Breast epithelium (tissue), 4 donors: Measurements from ENCODE around the gene DHRS3. TPM values are rescaled to one million over a fixed set of nuclear protein-coding genes. Genes with fewer than 3 reads are reported as not detected.
A peak's percentile ranks its signal among the peaks of the same experiment; 100 is the strongest.

Source experiments
- DNase-seq, 2 donors: peaks; one replicate each; pipeline ENCODE4 v3.0.0-alpha.2; 2019; ENCODE audit warnings: low spot score in 2 of 2
- H3K27ac ChIP-seq, 2 donors: fragments of 200-600 bp; sonication (generic) in 1 of 2; one replicate each; pipeline ENCODE4 v1.5.1; 2016 to 2019; ENCODE audit warnings: mild to moderate bottlenecking in 1 of 2
- H3K27me3 ChIP-seq, 2 donors: fragments of 200-600 bp; sonication (generic) in 1 of 2; one replicate each; pipeline versions ENCODE4 v1.5.1 to v1.6.0; 2017 to 2019; ENCODE audit warnings: control low read depth in 1 of 2, mild to moderate bottlenecking in 1 of 2
- H3K36me3 ChIP-seq: fragments of 200-600 bp; one replicate; pipeline ENCODE4 v1.5.1; 2019
- H3K4me1 ChIP-seq, 2 donors: fragments of 200-600 bp; sonication (generic); one replicate each; pipeline ENCODE4 v1.5.1; 2016 to 2019; ENCODE audit warnings: control low read depth in 1 of 2
- H3K4me3 ChIP-seq, 3 donors: fragments of 200-600 bp; sonication (generic); 1 replicate in 2 of 3; 2 replicates in 1 of 3; pipeline ENCODE4 v1.5.1; 2016 to 2019; ENCODE audit warnings: mild to moderate bottlenecking in 3 of 3, moderate library complexity in 2 of 3
- H3K9me3 ChIP-seq, 2 donors: fragments of 200-600 bp; sonication (generic) in 1 of 2; one replicate each; pipeline ENCODE4 v1.5.1; 2016 to 2019; ENCODE audit warnings: control low read depth in 1 of 2
- CTCF ChIP-seq, 3 donors: fragments of 450-650 bp; IDR thresholded peaks; one replicate each; pipeline ENCODE4 v1.5.1; 2016 to 2017; ENCODE audit warnings: antibody characterized with exemption in 3 of 3, mild to moderate bottlenecking in 3 of 3, moderate library complexity in 3 of 3
- POLR2A ChIP-seq: fragments of 450-650 bp; IDR thresholded peaks from one replicate; pipeline ENCODE4 v1.6.1; 2016; ENCODE audit warnings: antibody characterized with exemption, mild to moderate bottlenecking, moderate library complexity
- POLR2AphosphoS5 ChIP-seq, 3 donors: sonication (generic); formaldehyde crosslinking; IDR thresholded peaks; one replicate each; pipeline ENCODE4 v1.6.1; 2017; ENCODE audit warnings: antibody characterized with exemption in 3 of 3
- intact Hi-C: fragments of 100-400 bp; cut with DNase I; formaldehyde crosslinking; loops from one replicate; pipeline ENCODE4 v1.15.1; 2023; ENCODE audit warnings: low total_unique reads
- total RNA-seq, 3 donors: library from RNA; depleted of rRNA; stranded (reverse); fragments of >200 nt; gene quantifications; one replicate each; pipeline ENCODE4 v1.1.0, GENCODE V29; 2016

Gene DHRS3
- total RNA-seq, 3 donors from 2014 or later = 109 to 151 (median 117) TPM

DNA sequence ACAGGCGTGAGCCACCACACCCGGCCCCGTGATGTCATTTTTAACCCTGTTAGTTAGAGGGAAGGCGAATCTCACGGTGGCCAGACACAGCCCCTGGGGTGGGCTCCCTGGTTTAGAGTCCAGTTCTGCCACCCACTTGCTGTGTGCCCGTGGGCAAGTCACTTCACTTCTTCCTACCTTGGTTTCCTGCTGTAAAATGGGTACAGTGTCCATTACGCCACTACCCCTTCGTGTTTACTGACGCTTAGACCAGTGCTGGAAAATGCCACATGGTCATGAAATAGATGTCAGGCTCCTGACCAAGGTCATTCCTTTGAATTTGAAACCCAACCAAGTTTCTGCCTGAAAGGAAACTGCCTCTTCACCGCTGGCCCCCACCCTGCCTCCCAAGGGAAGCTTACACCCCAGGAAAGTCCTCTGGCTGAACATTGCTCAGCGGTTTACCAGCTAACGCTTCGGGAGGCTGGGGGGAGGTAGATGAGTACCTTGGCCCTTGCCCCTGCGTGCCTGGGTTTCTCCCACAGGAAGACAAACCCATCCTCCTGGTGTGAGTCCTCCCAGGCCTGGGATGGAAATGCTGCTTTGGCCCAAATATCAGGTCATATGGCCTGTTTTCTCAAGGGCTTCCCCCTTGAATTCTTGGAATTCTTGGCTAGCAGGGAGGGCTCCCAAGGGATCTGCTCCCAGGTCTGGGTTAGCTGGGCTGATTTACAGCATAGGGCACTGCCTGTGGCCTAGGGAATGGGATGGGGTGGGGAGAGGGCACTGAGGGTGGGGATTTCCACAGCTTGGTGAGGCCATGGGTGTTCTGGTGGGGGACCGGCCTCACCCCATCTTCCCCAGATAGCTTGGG lies 18.3 kb upstream of the DHRS3 start:
- no peak for DNase-seq
- intact Hi-C loops = no loop called here
- H3K27ac ChIP-seq = peak overlapping the region in 1 of 2 donors; percentile 62

DNA sequence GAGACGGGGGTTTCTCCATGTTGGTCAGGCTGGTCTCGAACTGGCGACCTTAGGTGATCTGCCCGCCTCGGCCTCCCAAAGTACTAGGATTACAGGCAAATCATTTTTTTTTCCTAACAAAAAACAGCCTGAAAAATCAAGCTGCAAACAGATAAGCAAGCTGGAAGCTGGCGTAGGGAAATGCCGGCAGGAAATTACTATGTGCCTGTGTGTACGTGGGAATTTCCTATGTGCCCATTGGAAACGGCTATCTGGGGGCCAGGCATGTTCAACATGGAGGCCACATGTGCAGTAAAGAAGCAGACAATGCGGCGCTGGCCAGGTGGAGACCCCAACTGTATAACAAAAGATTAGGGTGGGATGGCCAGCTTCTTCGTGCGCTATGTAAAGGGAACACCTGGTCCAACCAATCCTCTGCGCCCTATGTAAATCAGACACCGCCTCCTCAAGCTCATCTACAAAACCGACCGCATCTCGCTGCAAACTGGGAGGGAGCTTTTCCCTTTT lies 16.7 kb upstream of the DHRS3 start:
- Histone ChIP-seq H3K4me3 (no peak overlapping the region), H3K27ac (peak overlapping the region in 1 of 2 donors; percentile 75), H3K4me1 (no peaks in the 10 kb centered on the region), H3K9me3 (peaks cover 5% of the 10 kb centered on the region in 2 donors), H3K36me3 (no peaks in the 10 kb centered on the region), H3K27me3 (no peaks in the 10 kb centered on the region)
- TF ChIP-seq POLR2AphosphoS5 (IDR thresholded peaks at IDR 0.05) (no peak), CTCF (IDR thresholded peaks at IDR 0.05) (no peak), POLR2A (no peak)
- DNase-seq = no peak
- intact Hi-C loops = no loop called here

More for the DNA sequence above, 18.3 kb upstream of the DHRS3 start:
- H3K4me3 ChIP-seq = no peak overlapping the region
- H3K9me3 ChIP-seq = peaks cover 12 to 18% of the 10 kb centered on the region in 2 donors
- no peaks in the 10 kb centered on the region for H3K4me1 ChIP-seq
- H3K36me3 ChIP-seq = no peaks in the 10 kb centered on the region
- peak in 1 of 3 donors; percentile 69 for TF ChIP-seq POLR2AphosphoS5 (IDR thresholded peaks at IDR 0.05)
- no peak for TF ChIP-seq POLR2A
- no peak for TF ChIP-seq CTCF (IDR thresholded peaks at IDR 0.05)
- no peaks in the 10 kb centered on the region for H3K27me3 ChIP-seq

DNA sequence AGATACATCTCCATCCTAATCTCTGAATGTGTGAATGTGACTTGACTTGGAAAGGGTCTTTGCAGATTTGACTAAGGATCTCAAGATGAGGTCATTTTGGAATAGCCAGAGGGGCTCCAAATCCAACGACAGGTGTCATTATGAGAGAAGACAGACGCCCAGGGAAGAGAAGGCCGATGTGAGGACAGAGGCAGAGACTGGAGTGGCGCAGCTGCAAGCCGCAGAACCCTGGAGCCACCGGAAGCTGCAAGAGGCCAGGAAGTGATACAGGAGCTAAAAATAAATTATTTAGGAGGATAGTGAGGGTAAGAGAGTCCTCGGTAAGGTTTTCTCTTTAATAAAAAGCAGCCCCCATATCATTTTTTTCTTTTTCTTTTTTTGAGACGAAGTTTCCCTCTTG lies 16.1 kb upstream of the DHRS3 start:
- Histone ChIP-seq H3K4me3 (no peak overlapping the region), H3K27me3 (no peaks in the 10 kb centered on the region), H3K9me3 (no peaks in the 10 kb centered on the region), H3K27ac (no peak overlapping the region), H3K4me1 (no peaks in the 10 kb centered on the region), H3K36me3 (no peaks in the 10 kb centered on the region)
- no peak for TF ChIP-seq POLR2A
- no peak for TF ChIP-seq CTCF (IDR thresholded peaks at IDR 0.05)
- intact Hi-C loops = no loop called here
- no peak for DNase-seq

DNA sequence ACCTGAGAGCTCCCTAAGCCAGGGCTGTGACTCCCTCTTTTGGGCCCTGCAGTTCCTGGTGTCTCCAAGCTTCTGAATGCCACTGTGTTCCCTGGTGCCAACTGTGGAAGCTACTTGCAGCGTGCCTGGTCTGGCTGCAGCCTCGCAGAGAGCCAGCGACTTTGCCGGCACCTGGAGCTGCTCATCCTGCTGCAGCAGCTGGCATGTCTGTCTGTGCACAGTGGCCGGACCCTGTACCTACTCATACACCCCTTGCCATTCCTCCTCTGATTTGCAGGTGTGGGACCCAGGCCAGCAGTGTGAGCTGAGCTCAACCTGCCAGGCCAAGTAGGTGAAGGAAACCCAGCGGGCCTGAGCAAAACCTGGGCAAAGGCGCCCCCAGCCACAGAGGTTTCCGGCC lies 13.6 kb upstream of the DHRS3 start:
- no peak for TF ChIP-seq POLR2AphosphoS5 (IDR thresholded peaks at IDR 0.05)
- no peak for TF ChIP-seq POLR2A
- no peak for TF ChIP-seq CTCF (IDR thresholded peaks at IDR 0.05)
- Histone ChIP-seq H3K4me3 (no peak overlapping the region), H3K4me1 (no peaks in the 10 kb centered on the region)

GRCh38 chr1:12630946-12631530 lies 13.0 kb upstream of the DHRS3 start:
- H3K4me1 ChIP-seq = no peaks in the 10 kb centered on the region
- TF ChIP-seq POLR2AphosphoS5 (IDR thresholded peaks at IDR 0.05) = no peak
- TF ChIP-seq POLR2A = no peak
- TF ChIP-seq CTCF (IDR thresholded peaks at IDR 0.05) = no peak
- intact Hi-C loops = no loop called here
- DNase-seq = no peak
- no peaks in the 10 kb centered on the region for H3K9me3 ChIP-seq
- no peak overlapping the region for H3K4me3 ChIP-seq
- H3K36me3 ChIP-seq = no peaks in the 10 kb centered on the region
- H3K27ac ChIP-seq = no peak overlapping the region
- no peaks in the 10 kb centered on the region for H3K27me3 ChIP-seq

More for the DNA sequence above, 13.6 kb upstream of the DHRS3 start:
- no peaks in the 10 kb centered on the region for H3K27me3 ChIP-seq
- H3K9me3 ChIP-seq = no peaks in the 10 kb centered on the region
- no peaks in the 10 kb centered on the region for H3K36me3 ChIP-seq
- intact Hi-C loops = no loop called here
- no peak for DNase-seq
- no peak overlapping the region for H3K27ac ChIP-seq
